GM18520 (cell line): ENCODE results near the gene POLA2.
A peak's percentile ranks its signal among the peaks of the same experiment; 100 is the strongest.
"Not testable (repeated sequence)": the region's sequence is repeated elsewhere in the genome, so short reads cannot be mapped to it uniquely, and the experiment has no call there.

Experiments
- ATAC-seq: cut with Tn5 transposase; IDR thresholded peaks from one replicate; pipeline ENCODE4 v1.9.1; 2021; ENCODE audit not compliant: unreplicated experiment

POLA2 gene

GRCh38 chr11:65261591-65262380 is at the start of gene POLA2:
Gene POLA2, plus strand, starts transcription at chr11:65261962. Its CDS starts 331 bp downstream, at chr11:65262293.
- ATAC-seq, result peak; percentile 79

- no peak for ATAC-seq
Observed at GRCh38 chr11:65212226-65212801, 49.4 kb upstream of the POLA2 start.

- no peak for ATAC-seq
Observed at GRCh38 chr11:65213322-65214211, 48.2 kb upstream of the POLA2 start.

GRCh38 chr11:65214212-65214845 is 47.4 kb upstream of the POLA2 start:
- no peak for ATAC-seq

GRCh38 chr11:65215441-65216076 is 46.2 kb upstream of the POLA2 start:
- ATAC-seq, result no peak

GRCh38 chr11:65216830-65217229 is 44.9 kb upstream of the POLA2 start:
- no peak for ATAC-seq

GRCh38 chr11:65217441-65218423 is 44.0 kb upstream of the POLA2 start:
- ATAC-seq, result no peak

- no peak for ATAC-seq
Observed at GRCh38 chr11:65218446-65218845, 43.3 kb upstream of the POLA2 start.

- no peak for ATAC-seq
Observed at GRCh38 chr11:65219930-65220213, 41.9 kb upstream of the POLA2 start.

GRCh38 chr11:65221026-65221425 is 40.7 kb upstream of the POLA2 start:
- no peak for ATAC-seq

- no peak for ATAC-seq
Observed at GRCh38 chr11:65223011-65223410, 38.8 kb upstream of the POLA2 start.

- ATAC-seq, result no peak
Observed at GRCh38 chr11:65224930-65225278, 36.9 kb upstream of the POLA2 start.

GRCh38 chr11:65225279-65226102 is 36.3 kb upstream of the POLA2 start:
- no peak for ATAC-seq

- no peak for ATAC-seq
Observed at GRCh38 chr11:65226103-65226442, 35.7 kb upstream of the POLA2 start.

GRCh38 chr11:65227879-65228278 is 33.9 kb upstream of the POLA2 start:
- no peak for ATAC-seq

GRCh38 chr11:65236194-65237059 is 25.3 kb upstream of the POLA2 start:
- ATAC-seq, result no peak

- ATAC-seq, result not testable (repeated sequence)
Observed at GRCh38 chr11:65238302-65238701, 23.5 kb upstream of the POLA2 start.

- ATAC-seq, result no peak
Observed at GRCh38 chr11:65241134-65241533, 20.6 kb upstream of the POLA2 start.
